ENCODE data around the gene AGAP2. TPM values are rescaled to one million over a fixed set of nuclear protein-coding genes. Genes with fewer than 3 reads are reported as not detected.
A peak's percentile ranks its signal among the peaks of the same experiment; 100 is the strongest.

The AGAP2 gene
- total RNA-seq, 1 donor from 2014 or later, result not detected

GRCh38 chr12:57743769-57744168, 5.2 kb upstream of the AGAP2 start:
- no peak for DNase-seq (ENCODE audit: low read depth)
- Histone ChIP-seq H3K27me3 (ENCODE audit: control insufficient read depth, insufficient read depth, low read length) (peaks cover 33% of the 10 kb centered on the region), H3K4me3 (ENCODE audit: low read depth, low read length) (no peak overlapping the region), H3K36me3 (ENCODE audit: control insufficient read depth, insufficient read depth, low read length) (peaks cover 1% of the 10 kb centered on the region)
- no peak for TF ChIP-seq CTCF (IDR thresholded peaks at IDR 0.05; ENCODE audit: insufficient read depth, low read length, poor library complexity, severe bottlenecking)

- Histone ChIP-seq H3K4me3 (ENCODE audit: low read depth, low read length) (no peak overlapping the region), H3K36me3 (ENCODE audit: control insufficient read depth, insufficient read depth, low read length) (no peaks in the 10 kb centered on the region), H3K27me3 (ENCODE audit: control insufficient read depth, insufficient read depth, low read length) (peaks cover 48% of the 10 kb centered on the region)
- peak; percentile 8 for TF ChIP-seq CTCF (IDR thresholded peaks at IDR 0.05; ENCODE audit: insufficient read depth, low read length, poor library complexity, severe bottlenecking)
- no peak for DNase-seq (ENCODE audit: low read depth)
Measured at GRCh38 chr12:57741844-57742738, 3.5 kb upstream of the AGAP2 start.

- H3K4me3 ChIP-seq (ENCODE audit: low read depth, low read length), result no peak overlapping the region
- peaks cover 55% of the 10 kb centered on the region for H3K27me3 ChIP-seq (ENCODE audit: control insufficient read depth, insufficient read depth, low read length)
- H3K36me3 ChIP-seq (ENCODE audit: control insufficient read depth, insufficient read depth, low read length), result no peaks in the 10 kb centered on the region
- no peak for TF ChIP-seq CTCF (IDR thresholded peaks at IDR 0.05; ENCODE audit: insufficient read depth, low read length, poor library complexity, severe bottlenecking)
- no peak for DNase-seq (ENCODE audit: low read depth)
Measured at GRCh38 chr12:57741413-57741789, 2.9 kb upstream of the AGAP2 start.

GRCh38 chr12:57740656-57741412, 2.3 kb upstream of the AGAP2 start:
- H3K27me3 ChIP-seq (ENCODE audit: control insufficient read depth, insufficient read depth, low read length), result peaks cover 61% of the 10 kb centered on the region
- no peak for DNase-seq (ENCODE audit: low read depth)

GRCh38 chr12:57739914-57740538, 1.5 kb upstream of the AGAP2 start:
- H3K4me3 ChIP-seq (ENCODE audit: low read depth, low read length), result no peak overlapping the region
- no peaks in the 10 kb centered on the region for H3K36me3 ChIP-seq (ENCODE audit: control insufficient read depth, insufficient read depth, low read length)
- TF ChIP-seq CTCF (IDR thresholded peaks at IDR 0.05; ENCODE audit: insufficient read depth, low read length, poor library complexity, severe bottlenecking), result no peak
- DNase-seq (ENCODE audit: low read depth), result no peak
- peaks cover 69% of the 10 kb centered on the region for H3K27me3 ChIP-seq (ENCODE audit: control insufficient read depth, insufficient read depth, low read length)

More at GRCh38 chr12:57740656-57741412, 2.3 kb upstream of the AGAP2 start:
- no peaks in the 10 kb centered on the region for H3K36me3 ChIP-seq (ENCODE audit: control insufficient read depth, insufficient read depth, low read length)
- TF ChIP-seq CTCF (IDR thresholded peaks at IDR 0.05; ENCODE audit: insufficient read depth, low read length, poor library complexity, severe bottlenecking), result no peak
- no peak overlapping the region for H3K4me3 ChIP-seq (ENCODE audit: low read depth, low read length)

Measured in kidney epithelial cell (primary cell).